Measurements from ENCODE around the gene CBX8.

The CBX8 gene

DNA sequence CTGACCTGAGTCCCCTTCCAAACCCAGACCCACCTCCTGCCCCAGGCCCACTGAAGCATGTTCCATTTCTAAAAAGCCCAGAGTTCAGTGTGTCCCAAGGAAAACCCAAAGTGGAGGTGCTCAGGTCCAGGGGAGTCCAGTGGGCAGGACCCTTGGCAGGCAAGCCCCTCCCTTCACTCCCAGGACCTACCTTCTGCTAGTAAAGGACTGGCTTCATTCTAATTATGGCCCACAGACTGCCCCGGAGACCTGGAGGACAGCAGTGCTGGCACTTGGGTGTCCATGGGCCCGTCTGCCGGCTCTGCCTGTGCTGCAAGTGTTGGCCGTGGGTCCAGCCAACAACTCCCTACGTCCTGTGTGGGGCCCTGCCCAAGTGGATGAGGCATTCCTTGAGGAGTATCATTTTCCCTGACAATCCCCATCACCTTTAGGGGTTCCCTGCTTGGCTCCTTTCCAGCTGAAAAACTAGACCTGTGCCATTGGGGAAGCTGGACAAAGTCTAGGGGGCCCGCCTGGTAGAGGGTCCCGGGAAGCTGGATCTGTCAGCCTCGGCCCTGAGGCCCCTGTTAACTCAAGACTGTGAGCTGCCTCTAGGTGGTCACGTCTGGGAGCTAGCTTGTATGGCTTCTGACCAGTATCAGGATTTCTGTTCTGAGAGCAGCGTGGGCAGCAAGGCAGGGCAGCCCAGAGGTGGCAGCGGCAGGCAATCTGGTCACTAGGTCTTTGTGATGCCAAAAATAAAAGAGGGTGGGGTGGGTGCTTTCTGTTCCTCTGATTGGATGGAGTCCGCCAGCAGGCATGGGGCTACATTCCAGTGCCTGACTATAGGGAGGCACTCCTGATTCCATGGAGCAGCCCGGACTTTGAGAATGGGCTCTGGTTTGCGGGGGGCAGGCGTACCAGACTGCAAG is 10.7 kb downstream of the CBX8 start:
- Histone ChIP-seq H2AFZ (ENCODE audit: low read depth, low read length) (no peak overlapping the region), H3K79me2 (ENCODE audit: insufficient read depth, low read length) (peaks cover 14% of the 10 kb centered on the region), H3K4me3 (ENCODE audit: low read depth in 1 of 2, low read length in 2 of 2) (no peak overlapping the region), H3K9ac (ENCODE audit: low read depth, low read length) (no peak overlapping the region), H3K27me3 (ENCODE audit: insufficient read depth, low read length, poor library complexity) (no peaks in the 10 kb centered on the region), H3K27ac (ENCODE audit: low read length) (no peak overlapping the region), H3K4me1 (ENCODE audit: insufficient read depth, low read length) (no peaks in the 10 kb centered on the region), H3K9me3 (ENCODE audit: insufficient read depth, low read length, severe bottlenecking) (no peaks in the 10 kb centered on the region), H3K4me2 (ENCODE audit: insufficient read depth, low read length) (no peak overlapping the region), H3K36me3 (ENCODE audit: insufficient read depth, low read length) (peaks cover 53% of the 10 kb centered on the region), H4K20me1 (ENCODE audit: insufficient read depth, low read length) (peaks cover 56% of the 10 kb centered on the region)
- TF ChIP-seq EZH2 (IDR thresholded peaks at IDR 0.05; ENCODE audit: borderline replicate concordance, low read depth, low read length, severe bottlenecking) (no peak), CTCF (IDR thresholded peaks at IDR 0.05; ENCODE audit: borderline replicate concordance, extremely low read depth, low read length, poor library complexity, severe bottlenecking) (no peak)
- ATAC-seq (ENCODE audit: insufficient read depth, low read depth) (no peak), DNase-seq (no peak)

DNA sequence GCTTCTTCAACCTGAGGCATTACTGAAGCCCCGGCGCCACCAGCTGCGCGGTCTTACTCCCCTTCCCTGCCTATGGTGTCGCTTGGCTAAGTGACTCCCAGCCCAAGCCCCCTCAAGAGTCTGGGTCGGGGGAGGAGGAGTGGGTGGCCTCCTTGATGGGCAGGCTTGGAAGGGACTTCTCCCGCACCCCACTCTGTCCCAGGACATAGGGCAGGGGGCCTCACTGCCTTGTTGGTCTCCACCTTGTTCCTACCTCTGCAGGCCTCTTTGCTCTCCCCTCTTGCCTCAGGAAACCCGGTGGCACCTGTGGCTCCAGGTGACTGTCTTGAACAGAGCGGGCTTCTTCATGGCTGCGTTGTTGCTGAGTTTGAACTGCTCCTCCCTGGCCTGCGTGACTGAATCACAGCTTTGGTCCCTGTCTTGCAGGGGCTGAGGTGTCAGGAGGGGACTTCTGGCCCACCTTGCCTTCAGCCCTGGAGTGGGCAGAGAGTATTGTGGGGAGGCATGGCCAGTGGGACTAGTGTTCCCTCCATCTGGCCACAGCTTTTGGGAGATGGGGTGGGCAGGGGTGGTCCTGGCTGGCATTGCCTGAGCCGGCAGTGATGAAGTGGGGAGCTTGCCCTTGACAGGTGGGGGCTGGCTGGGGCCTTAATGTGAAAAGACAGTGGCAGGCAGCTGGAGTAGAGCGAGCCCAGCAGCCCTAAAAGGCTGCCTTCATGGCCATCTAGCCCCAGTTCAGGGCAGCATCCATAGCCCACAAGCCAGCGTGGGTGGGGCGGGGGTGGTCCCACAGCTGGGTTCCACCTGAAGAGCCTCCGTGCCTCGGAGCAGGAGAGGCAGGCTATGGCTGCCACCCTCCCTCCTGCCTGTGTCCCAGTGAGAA is 11.6 kb downstream of the CBX8 start:
- DNase-seq, result no peak
- no peak overlapping the region for H2AFZ ChIP-seq (ENCODE audit: low read depth, low read length)
- ATAC-seq (ENCODE audit: insufficient read depth, low read depth), result no peak
- no peak overlapping the region for H3K4me3 ChIP-seq (ENCODE audit: low read depth in 1 of 2, low read length in 2 of 2)
- H3K36me3 ChIP-seq (ENCODE audit: insufficient read depth, low read length), result peaks cover 62% of the 10 kb centered on the region
- no peak overlapping the region for H3K4me2 ChIP-seq (ENCODE audit: insufficient read depth, low read length)
- no peaks in the 10 kb centered on the region for H3K27me3 ChIP-seq (ENCODE audit: insufficient read depth, low read length, poor library complexity)
- peaks cover 8% of the 10 kb centered on the region for H3K4me1 ChIP-seq (ENCODE audit: insufficient read depth, low read length)
- peaks cover 65% of the 10 kb centered on the region for H4K20me1 ChIP-seq (ENCODE audit: insufficient read depth, low read length)
- H3K79me2 ChIP-seq (ENCODE audit: insufficient read depth, low read length), result peaks cover 23% of the 10 kb centered on the region
- H3K9ac ChIP-seq (ENCODE audit: low read depth, low read length), result no peak overlapping the region
- no peaks in the 10 kb centered on the region for H3K9me3 ChIP-seq (ENCODE audit: insufficient read depth, low read length, severe bottlenecking)
- H3K27ac ChIP-seq (ENCODE audit: low read length), result no peak overlapping the region
- TF ChIP-seq EZH2 (IDR thresholded peaks at IDR 0.05; ENCODE audit: borderline replicate concordance, low read depth, low read length, severe bottlenecking), result no peak

DNA sequence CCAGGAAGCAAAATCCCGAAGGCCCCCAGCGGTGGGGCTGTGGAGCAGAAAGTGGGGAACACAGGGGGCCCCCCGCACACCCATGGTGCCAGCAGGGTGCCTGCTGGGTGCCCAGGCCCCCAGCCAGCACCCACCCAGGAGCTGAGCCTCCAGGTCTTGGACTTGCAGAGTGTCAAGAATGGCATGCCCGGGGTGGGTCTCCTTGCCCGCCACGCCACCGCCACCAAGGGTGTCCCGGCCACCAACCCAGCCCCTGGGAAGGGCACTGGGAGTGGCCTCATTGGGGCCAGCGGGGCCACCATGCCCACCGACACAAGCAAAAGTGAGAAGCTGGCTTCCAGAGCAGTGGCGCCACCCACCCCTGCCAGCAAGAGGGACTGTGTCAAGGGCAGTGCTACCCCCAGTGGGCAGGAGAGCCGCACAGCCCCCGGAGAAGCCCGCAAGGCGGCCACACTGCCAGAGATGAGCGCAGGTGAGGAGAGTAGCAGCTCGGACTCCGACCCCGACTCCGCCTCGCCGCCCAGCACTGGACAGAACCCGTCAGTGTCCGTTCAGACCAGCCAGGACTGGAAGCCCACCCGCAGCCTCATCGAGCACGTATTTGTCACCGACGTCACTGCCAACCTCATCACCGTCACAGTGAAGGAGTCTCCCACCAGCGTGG is 12.4 kb downstream of the CBX8 start:
- DNase-seq, result no peak
- Histone ChIP-seq H2AFZ (ENCODE audit: low read depth, low read length) (no peak overlapping the region), H3K4me1 (ENCODE audit: insufficient read depth, low read length) (peaks cover 15% of the 10 kb centered on the region), H3K4me3 (ENCODE audit: low read depth in 1 of 2, low read length in 2 of 2) (no peak overlapping the region), H3K27me3 (ENCODE audit: insufficient read depth, low read length, poor library complexity) (no peaks in the 10 kb centered on the region), H3K4me2 (ENCODE audit: insufficient read depth, low read length) (no peak overlapping the region), H4K20me1 (ENCODE audit: insufficient read depth, low read length) (peaks cover 73% of the 10 kb centered on the region), H3K9me3 (ENCODE audit: insufficient read depth, low read length, severe bottlenecking) (no peaks in the 10 kb centered on the region), H3K27ac (ENCODE audit: low read length) (no peak overlapping the region), H3K36me3 (ENCODE audit: insufficient read depth, low read length) (peaks cover 69% of the 10 kb centered on the region), H3K9ac (ENCODE audit: low read depth, low read length) (no peak overlapping the region), H3K79me2 (ENCODE audit: insufficient read depth, low read length) (peaks cover 30% of the 10 kb centered on the region)
- no peak for ATAC-seq (ENCODE audit: insufficient read depth, low read depth)
- TF ChIP-seq CTCF (IDR thresholded peaks at IDR 0.05; ENCODE audit: borderline replicate concordance, extremely low read depth, low read length, poor library complexity, severe bottlenecking) (no peak), EZH2 (IDR thresholded peaks at IDR 0.05; ENCODE audit: borderline replicate concordance, low read depth, low read length, severe bottlenecking) (no peak)

All from DND-41 (cell line).